Fibroblast of skin of scalp (primary cell): ENCODE data around the gene CD9.

Experiments
- DNase-seq: peaks from one replicate; pipeline ENCODE4 v3.0.0-alpha.2; 2013

The CD9 gene

GRCh38 chr12:6250343-6250742 lies 50.1 kb downstream of the CD9 start:
- DNase-seq, result peak; percentile 21

GRCh38 chr12:6253278-6253677 lies 53.1 kb downstream of the CD9 start:
- no peak for DNase-seq

GRCh38 chr12:6254491-6254890 lies 54.3 kb downstream of the CD9 start:
- DNase-seq, result no peak

DNA sequence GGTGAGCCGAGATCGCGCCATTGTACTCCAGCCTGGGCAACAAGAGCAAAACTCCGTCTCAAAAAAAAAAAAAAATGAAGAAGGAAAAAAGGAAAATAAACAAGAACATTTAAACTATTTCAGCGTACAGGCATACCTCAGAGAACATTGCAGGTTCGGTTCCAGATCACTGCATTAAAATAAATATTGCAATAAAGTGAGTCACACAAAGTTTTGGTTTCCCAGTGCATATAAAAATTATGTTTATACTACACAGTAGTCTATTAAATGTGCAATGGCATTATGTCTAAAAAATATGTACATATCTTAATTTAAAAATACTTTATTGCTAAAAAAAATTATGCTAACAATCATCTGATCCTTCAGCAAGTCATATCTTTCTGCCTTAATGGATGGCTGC lies 56.8 kb downstream of the CD9 start:
- no peak for DNase-seq

DNA sequence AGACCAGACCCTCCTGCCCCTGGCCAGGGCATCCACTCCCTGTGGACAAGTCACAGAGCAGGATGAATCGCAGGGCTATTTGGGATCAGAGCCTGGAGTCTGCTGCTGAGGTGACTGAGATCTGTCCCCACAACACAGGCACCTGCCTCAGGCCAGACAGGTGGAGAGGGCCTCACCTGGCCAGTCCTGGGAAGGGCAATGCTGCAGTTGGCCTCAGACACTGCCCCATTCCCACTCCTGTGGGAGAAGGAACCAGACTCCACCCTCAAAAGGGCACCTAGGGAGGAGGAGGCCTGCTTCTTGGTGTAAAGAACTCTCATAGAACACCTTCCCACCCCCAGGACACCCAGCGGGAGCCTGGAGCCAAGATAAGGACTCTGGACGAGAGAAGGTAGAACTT lies 62.0 kb downstream of the CD9 start:
- DNase-seq, result no peak

GRCh38 chr12:6262623-6263022 lies 62.4 kb downstream of the CD9 start:
- no peak for DNase-seq

GRCh38 chr12:6263931-6264330 lies 63.7 kb downstream of the CD9 start:
- DNase-seq, result no peak

GRCh38 chr12:6264402-6265037 lies 64.3 kb downstream of the CD9 start:
- no peak for DNase-seq

- DNase-seq, result no peak
Observed at GRCh38 chr12:6265038-6265405, 64.8 kb downstream of the CD9 start.

DNA sequence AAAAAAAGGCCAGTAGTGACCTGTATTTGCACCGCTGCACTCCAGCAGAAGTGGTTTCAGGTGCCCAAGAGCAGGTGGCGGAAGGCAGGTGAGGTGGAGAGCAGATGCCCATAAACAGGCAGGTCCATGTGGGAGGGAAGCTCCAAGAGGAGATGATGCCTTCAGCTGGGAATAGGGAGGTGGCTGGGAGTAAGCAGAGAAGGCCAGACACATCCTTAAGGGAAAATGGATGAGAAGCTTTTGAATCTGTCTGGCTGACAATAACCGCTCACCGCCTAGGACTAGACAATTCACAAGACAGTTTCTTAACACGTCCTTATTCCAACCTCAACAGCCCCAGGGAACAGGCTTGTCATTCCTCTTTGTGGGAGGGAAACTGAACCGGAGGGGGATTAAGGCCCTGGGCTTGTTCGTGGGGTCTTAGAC lies 66.4 kb downstream of the CD9 start:
- DNase-seq, result no peak

- peak; percentile 68 for DNase-seq
Observed at GRCh38 chr12:6266971-6267721, 66.9 kb downstream of the CD9 start.

DNA sequence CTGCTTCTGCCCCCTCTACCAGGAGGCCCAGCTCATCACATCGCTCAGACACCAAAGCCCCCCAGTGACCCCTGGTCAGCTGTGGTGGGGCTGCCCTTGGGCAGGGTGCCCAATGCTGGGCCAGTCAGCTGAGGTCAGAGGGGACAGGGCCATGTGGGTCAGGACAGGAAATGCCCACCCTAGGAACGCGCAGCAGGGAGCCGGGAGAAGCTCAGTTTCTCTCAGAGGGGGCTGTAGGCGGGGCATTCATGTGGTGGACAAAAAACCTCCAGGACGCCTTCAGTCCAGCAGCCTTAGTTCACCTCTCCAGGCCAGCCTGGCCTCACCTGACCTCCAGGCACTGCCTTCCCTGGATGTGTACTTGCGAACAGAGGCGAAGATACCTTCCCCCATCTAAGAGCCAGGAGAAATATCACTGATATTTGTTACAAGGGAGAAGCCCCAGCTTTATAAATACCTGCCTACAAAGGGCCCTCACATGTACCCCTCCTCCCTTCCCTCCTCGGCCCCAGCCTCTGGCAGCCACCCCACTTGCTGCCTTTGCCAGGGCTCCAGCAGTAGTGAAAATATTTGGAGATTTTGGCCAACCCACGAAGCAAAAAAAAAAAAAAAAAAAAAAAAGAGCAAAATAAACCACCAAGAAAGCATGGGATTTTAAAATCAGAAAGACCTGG lies 68.4 kb downstream of the CD9 start:
- no peak for DNase-seq

DNA sequence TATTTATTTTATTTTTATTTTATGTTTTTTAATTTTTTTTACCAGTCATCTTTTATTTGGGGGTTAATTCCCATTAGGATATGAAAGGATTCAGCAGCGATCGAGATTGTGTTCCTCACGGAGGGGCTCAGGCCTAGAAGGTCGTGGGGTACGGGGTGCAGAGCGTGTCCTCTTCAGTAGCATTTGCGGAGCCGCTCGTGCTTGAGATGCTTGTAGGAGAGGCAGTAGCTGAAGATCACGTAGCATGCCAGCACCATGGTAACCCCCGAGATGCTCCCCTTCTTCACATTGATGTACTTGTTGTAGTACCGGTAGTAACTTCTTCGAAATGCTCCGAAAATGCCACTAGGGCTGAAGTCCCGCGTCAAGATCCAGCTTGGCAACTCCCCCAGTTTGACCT lies 69.8 kb downstream of the CD9 start:
- DNase-seq, result no peak

DNA sequence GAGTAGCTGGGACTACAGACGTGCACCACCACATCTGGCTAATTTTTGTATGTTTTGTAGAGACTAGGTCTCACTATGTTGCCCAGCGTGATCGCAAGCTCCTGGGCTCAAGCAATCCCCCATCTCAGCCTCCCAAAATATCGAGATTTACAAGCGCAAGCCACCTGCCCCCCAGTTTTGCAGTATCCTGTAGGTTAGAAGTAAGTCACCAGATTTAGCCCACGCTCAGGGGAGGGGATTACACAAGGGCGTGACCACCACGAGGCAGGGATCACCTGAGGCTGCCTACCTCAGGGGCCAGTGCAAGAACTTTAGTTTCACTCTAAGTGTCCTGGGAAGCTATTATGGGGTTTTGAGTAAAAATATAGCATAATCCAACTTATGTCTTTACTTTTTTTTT lies 71.1 kb downstream of the CD9 start:
- no peak for DNase-seq

DNA sequence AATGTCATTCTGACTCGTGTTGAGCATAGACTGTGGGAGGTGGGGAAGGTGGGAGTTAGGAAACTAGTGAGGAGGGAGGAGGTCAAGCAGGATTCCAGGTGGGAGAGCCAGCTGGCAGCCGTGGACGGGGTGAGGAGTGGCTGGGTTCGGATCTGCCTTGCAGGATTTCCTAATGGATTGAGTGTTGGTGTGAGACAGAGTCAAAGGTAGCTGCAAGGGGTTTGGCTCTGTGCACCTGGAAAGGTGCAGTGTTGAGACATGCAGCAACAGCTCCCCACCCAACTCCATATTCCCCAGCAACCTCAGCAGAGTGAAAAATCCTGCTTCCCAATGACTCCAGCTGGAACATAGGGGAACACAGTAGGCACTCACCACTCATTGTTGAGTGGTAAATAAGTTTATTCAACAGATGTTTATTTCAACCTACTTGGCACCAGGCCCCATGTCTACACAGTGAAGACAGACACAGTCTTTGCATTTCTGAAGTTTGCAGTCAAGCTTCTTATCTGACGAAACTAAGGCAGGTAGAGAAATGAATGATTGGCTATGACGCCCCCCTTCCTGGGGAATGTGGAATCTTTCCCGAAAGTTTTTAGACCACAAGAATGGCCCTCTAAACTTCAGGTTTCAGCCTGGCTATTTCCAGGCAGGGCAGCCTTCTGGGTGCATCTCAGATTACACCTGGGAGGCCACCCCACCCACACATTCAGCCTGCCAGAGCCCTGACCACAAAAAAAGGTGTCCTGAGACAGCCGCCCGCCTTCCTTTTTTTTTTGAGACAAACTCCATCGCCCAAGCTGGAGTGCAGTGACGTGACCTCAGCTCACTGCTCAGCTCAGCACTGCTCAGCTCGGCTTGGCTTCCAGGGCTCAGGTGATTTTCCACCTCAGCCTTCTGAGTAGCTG lies 72.4 kb downstream of the CD9 start:
- no peak for DNase-seq

GRCh38 chr12:6273205-6273540 lies 73.0 kb downstream of the CD9 start:
- DNase-seq, result no peak

DNA sequence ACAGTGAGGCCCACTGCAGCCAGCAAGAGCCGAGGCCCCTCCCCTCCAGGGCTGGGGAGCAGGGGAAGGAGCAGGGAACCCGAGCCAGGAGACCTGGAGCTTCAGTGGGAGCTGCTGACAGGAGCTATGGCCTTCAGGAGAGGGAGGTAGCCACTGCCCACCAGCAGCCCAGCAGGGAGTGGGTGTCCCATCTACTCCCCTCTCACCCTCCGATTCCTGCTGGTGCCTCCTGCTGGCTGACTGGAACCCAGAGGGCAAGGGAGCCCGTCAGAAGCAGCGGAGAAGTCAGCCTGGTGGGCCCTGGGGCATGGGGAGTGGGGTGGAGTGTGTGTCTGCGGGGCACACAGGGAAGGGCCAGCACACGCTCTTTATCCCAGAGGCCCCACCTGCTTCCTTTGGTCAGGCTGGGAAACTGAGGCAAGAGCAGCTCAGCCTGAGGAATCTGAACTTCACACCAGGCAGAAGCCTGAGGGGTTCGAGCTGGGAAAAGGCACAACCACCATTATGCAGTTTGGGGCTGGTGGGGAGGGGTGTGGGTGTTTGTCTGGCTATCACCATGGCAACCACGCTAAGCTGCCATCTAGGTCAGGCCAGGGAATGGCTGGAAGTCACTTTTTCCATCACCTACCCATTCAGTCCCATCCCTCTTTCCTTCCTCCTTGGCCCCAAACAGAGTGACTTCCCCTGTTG lies 73.5 kb downstream of the CD9 start:
- DNase-seq, result no peak

GRCh38 chr12:6274231-6275221 lies 74.3 kb downstream of the CD9 start:
- DNase-seq, result no peak

GRCh38 chr12:6275928-6276887 lies 76.0 kb downstream of the CD9 start:
- no peak for DNase-seq
